Measurements from ENCODE around the gene FAAH.
"Not testable (repeated sequence)": the region's sequence is repeated elsewhere in the genome, so short reads cannot be mapped to it uniquely, and the experiment has no call there.

FAAH gene

GRCh38 chr1:46364612-46365011, 29.5 kb upstream of the FAAH start:
- TF ChIP-seq, protein P1, sequence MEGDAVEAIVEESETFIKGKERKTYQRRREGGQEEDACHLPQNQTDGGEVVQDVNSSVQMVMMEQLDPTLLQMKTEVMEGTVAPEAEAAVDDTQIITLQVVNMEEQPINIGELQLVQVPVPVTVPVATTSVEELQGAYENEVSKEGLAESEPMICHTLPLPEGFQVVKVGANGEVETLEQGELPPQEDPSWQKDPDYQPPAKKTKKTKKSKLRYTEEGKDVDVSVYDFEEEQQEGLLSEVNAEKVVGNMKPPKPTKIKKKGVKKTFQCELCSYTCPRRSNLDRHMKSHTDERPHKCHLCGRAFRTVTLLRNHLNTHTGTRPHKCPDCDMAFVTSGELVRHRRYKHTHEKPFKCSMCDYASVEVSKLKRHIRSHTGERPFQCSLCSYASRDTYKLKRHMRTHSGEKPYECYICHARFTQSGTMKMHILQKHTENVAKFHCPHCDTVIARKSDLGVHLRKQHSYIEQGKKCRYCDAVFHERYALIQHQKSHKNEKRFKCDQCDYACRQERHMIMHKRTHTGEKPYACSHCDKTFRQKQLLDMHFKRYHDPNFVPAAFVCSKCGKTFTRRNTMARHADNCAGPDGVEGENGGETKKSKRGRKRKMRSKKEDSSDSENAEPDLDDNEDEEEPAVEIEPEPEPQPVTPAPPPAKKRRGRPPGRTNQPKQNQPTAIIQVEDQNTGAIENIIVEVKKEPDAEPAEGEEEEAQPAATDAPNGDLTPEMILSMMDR (IDR thresholded peaks at IDR 0.05; ENCODE audit: low read depth, low read length, missing control alignments): no peak
- DNase-seq (ENCODE audit: low read depth): no peak
- H3K4me3 ChIP-seq (ENCODE audit: low read depth, low read length): no peak overlapping the region

DNA sequence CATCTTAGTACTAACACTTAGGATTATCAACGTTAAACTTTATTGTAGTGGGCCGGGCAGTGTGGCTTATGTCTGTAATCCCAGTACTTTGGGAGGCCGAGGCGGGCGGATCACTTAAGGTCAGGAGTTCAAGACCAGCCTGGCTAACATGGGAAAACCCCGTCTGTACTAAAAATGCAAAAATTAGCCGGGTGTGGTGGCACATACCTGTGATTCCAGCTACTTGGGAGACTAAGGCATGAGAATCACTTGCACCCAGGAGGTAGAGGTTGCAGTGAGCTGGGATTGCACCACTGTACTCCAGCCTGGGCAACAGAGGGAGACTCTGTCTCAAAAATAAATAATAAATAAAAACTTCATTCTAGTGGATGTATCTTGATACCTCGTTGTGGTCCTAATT, 28.3 kb upstream of the FAAH start:
- H3K4me3 ChIP-seq (ENCODE audit: low read depth, low read length); DNase-seq (ENCODE audit: low read depth): not testable (repeated sequence)

- no peak overlapping the region for H3K4me3 ChIP-seq (ENCODE audit: low read depth, low read length)
- no peak for DNase-seq (ENCODE audit: low read depth)
- TF ChIP-seq, protein P1 (IDR thresholded peaks at IDR 0.05; ENCODE audit: low read depth, low read length, missing control alignments): no peak
Observed at GRCh38 chr1:46367072-46367471, 27.0 kb upstream of the FAAH start.

GRCh38 chr1:46367701-46368100, 26.4 kb upstream of the FAAH start:
- H3K4me3 ChIP-seq (ENCODE audit: low read depth, low read length); DNase-seq (ENCODE audit: low read depth): not testable (repeated sequence)

DNA sequence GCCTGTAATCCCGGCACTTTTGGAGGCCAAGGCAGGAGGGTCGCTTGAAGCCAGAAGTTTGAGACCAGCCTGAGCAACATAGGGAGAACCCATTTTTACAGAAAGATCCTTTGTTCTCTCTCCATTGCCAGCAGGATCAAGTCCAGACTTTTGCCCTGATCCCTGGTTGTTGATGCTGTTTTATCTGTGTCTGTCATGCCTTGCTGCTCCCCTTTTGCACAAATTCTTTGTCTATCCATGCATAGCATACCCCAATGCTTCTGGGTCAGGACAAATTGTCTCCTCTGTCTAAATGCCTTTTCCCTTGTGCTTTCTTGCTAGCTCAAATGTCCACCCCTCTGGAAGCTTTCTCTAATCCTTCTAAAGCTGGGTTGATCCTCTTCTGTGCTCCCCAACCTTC, 25.3 kb upstream of the FAAH start:
- no peak for DNase-seq (ENCODE audit: low read depth)
- H3K4me3 ChIP-seq (ENCODE audit: low read depth, low read length): no peak overlapping the region
- TF ChIP-seq, protein P1 (IDR thresholded peaks at IDR 0.05; ENCODE audit: low read depth, low read length, missing control alignments): no peak

GRCh38 chr1:46369542-46370213, 24.4 kb upstream of the FAAH start:
- no peak for DNase-seq (ENCODE audit: low read depth)
- H3K4me3 ChIP-seq (ENCODE audit: low read depth, low read length): no peak overlapping the region
- TF ChIP-seq, protein P1 (IDR thresholded peaks at IDR 0.05; ENCODE audit: low read depth, low read length, missing control alignments): no peak

- no peak overlapping the region for H3K4me3 ChIP-seq (ENCODE audit: low read depth, low read length)
- TF ChIP-seq, protein P1 (IDR thresholded peaks at IDR 0.05; ENCODE audit: low read depth, low read length, missing control alignments): no peak
- no peak for DNase-seq (ENCODE audit: low read depth)
Observed at GRCh38 chr1:46370214-46370633, 23.9 kb upstream of the FAAH start.

DNA sequence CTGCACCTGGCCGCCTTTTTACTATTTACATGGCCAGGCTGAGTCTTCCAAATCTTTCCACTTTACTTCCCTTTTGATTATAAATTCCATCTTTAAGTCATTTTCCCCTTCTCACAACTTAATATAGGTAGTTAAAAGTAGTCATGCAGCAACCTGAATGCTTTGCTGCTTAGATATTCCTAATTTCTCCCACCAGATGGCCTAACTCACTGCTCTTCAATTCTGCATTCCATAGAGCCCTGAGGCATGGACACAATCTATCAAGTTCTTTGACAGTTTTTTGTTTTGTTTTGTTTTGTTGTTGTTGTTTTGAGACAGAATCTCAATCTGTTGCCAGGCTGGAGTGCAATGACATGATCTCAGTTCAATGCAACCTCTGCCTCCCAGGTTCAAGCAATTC, 21.7 kb upstream of the FAAH start:
- H3K4me3 ChIP-seq (ENCODE audit: low read depth, low read length): no peak overlapping the region
- no peak for DNase-seq (ENCODE audit: low read depth)
- TF ChIP-seq, protein P1 (IDR thresholded peaks at IDR 0.05; ENCODE audit: low read depth, low read length, missing control alignments): no peak

All from GM12864 (cell line).